OCI-LY7 (cell line): ENCODE measurements around the gene IGSF9.

ENCODE experiments used
- CTCF ChIP-seq: fragments of 200-600 bp; sonication (generic); conservative IDR thresholded peaks from 2 replicates; pipeline ENCODE4 v1.5.1; 2014; ENCODE audit warnings: mild to moderate bottlenecking, antibody characterized with exemption, low read length, moderate library complexity, mixed read lengths
- EZH2phosphoT487 ChIP-seq: fragments of 200-600 bp; sonication (generic); IDR thresholded peaks from 2 replicates; pipeline ENCODE4 v1.6.1; 2018; ENCODE audit warnings: low read depth, borderline replicate concordance, mild to moderate bottlenecking, mixed run types, antibody characterized with exemption, low read length, moderate library complexity, mixed read lengths

- TF ChIP-seq CTCF: no peak
- no peak for TF ChIP-seq EZH2phosphoT487
These were observed 16.8 kb upstream of the IGSF9 start for GRCh38 chr1:159962176-159962575.
